Kidney epithelial cell (primary cell): ENCODE results near the gene TEX44. TPM values are rescaled to one million over a fixed set of nuclear protein-coding genes. Genes with fewer than 3 reads are reported as not detected.
A peak's percentile ranks its signal among the peaks of the same experiment; 100 is the strongest.

Experiments used
- DNase-seq: peaks from one replicate; pipeline ENCODE4 v3.0.0-alpha.2; 2010; ENCODE audit warnings: low read depth
- H3K27me3 ChIP-seq: 2 replicates; pipeline ENCODE4 v1.6.0; 2011; ENCODE audit warnings: low read length; ENCODE audit not compliant: control insufficient read depth, insufficient read depth
- H3K36me3 ChIP-seq: 2 replicates; pipeline ENCODE4 v1.5.1; 2011; ENCODE audit warnings: low read length; ENCODE audit not compliant: control insufficient read depth, insufficient read depth
- H3K4me3 ChIP-seq: 2 replicates; pipeline ENCODE4 v1.5.1; 2011; ENCODE audit warnings: low read depth, mild to moderate bottlenecking, control low read depth, low read length
- CTCF ChIP-seq: IDR thresholded peaks from 2 replicates; pipeline ENCODE4 v1.5.1; 2011; ENCODE audit warnings: mild to moderate bottlenecking, moderate library complexity, low read length, control low read depth, inconsistent platforms; ENCODE audit not compliant: insufficient read depth, poor library complexity, severe bottlenecking
- total RNA-seq: library from RNA; depleted of rRNA; stranded (reverse); fragments of >200 nt; gene quantifications from 2 replicates; pipeline ENCODE4 v1.2.3, GENCODE V29; 2015

TEX44 gene
- total RNA-seq, 1 donor from 2014 or later = not detected

GRCh38 chr2:231613663-231614558 lies 21.2 kb downstream of the TEX44 start:
- DNase-seq = peak; percentile 37
- no peak for TF ChIP-seq CTCF
- peak overlapping the region; percentile 36 for H3K4me3 ChIP-seq
- no peaks in the 10 kb centered on the region for H3K36me3 ChIP-seq
- no peaks in the 10 kb centered on the region for H3K27me3 ChIP-seq

GRCh38 chr2:231614559-231615057 lies 21.9 kb downstream of the TEX44 start:
- TF ChIP-seq CTCF = no peak
- DNase-seq = no peak
- Histone ChIP-seq H3K4me3 (peak overlapping the region; percentile 36), H3K27me3 (no peaks in the 10 kb centered on the region), H3K36me3 (no peaks in the 10 kb centered on the region)

GRCh38 chr2:231615058-231615671 lies 22.5 kb downstream of the TEX44 start:
- DNase-seq = no peak
- H3K4me3 ChIP-seq = peak overlapping the region; percentile 36
- TF ChIP-seq CTCF = no peak
- H3K36me3 ChIP-seq = no peaks in the 10 kb centered on the region
- H3K27me3 ChIP-seq = no peaks in the 10 kb centered on the region

- Histone ChIP-seq H3K36me3 (no peaks in the 10 kb centered on the region), H3K4me3 (no peak overlapping the region), H3K27me3 (no peaks in the 10 kb centered on the region)
- no peak for DNase-seq
- no peak for TF ChIP-seq CTCF
These were observed 23.6 kb downstream of the TEX44 start for GRCh38 chr2:231616296-231616695.

- no peaks in the 10 kb centered on the region for H3K27me3 ChIP-seq
- DNase-seq = no peak
- TF ChIP-seq CTCF = no peak
- no peak overlapping the region for H3K4me3 ChIP-seq
- H3K36me3 ChIP-seq = no peaks in the 10 kb centered on the region
These were observed 24.6 kb downstream of the TEX44 start for GRCh38 chr2:231617059-231617926.
